HL-60/S4 (cell line): ENCODE results near the gene FRY.

Source experiments
- in situ Hi-C: fragments of 300-500 bp; cut with MboI; formaldehyde crosslinking; loops from 2 replicates; pipeline ENCODE4 v1.14.3; 2022; ENCODE audit warnings: low sequenced_read_pairs

The FRY gene

DNA sequence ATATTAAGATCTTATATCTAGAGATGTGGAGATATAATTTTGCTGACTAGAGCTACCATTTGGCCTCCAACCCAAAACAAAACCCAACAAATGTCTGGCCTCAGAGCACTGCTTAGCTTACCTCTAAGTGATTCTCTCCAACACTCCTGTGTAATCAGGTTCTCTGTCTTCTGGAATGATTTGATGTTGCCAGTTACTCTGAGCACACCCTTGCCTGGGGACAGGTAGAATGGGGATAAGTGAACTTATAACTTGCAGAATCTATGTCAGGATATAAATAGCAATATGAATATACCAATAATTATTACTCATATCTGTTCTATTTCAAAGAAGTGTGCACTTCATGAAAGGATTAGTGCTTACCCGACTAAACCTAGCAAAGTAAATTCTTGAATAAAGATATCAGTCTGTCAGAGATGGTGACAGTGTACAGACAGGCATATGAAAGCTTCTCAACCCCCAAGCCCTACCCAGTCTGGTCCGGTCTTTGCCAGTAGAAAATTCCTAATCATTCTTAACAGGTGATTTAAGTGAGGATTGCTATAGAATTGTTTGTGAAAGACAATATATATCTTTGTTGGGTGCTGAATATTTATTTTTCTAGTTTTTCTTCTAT, 250.6 kb downstream of the FRY start:
- in situ Hi-C loops, result no loop called here

DNA sequence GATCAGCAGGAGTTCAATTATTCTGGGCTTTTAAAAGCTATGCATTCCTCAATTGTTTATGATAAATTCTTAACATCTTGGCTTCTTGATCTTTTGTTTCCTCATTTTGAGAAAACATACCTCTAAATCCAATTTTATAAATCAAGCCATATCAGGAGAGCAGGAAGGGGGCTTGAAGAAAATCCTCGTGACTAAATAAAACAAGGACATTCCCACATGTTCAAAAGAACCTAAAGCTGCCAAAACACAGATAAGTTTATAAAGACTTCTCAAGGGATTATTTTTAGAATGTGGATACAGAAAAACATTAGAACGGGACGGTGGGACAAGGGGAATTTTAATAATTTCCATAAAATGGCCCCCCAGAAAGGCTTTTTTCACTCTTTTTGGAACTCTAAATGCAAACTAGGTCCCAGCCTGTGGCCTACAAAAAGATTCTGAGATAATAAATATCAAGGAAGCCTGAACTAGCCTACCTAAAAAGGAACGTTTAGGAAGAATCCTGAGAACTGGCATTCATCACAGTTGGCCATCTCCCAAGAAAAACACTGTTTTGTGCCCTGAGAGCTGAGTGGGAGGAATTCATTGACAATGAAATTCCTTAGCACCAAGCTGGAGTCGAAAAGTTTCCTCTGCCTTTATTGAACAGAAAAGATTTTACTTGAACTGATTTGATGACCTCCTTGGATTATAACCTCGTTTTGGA, 253.5 kb downstream of the FRY start:
- in situ Hi-C loops, result no loop called here

DNA sequence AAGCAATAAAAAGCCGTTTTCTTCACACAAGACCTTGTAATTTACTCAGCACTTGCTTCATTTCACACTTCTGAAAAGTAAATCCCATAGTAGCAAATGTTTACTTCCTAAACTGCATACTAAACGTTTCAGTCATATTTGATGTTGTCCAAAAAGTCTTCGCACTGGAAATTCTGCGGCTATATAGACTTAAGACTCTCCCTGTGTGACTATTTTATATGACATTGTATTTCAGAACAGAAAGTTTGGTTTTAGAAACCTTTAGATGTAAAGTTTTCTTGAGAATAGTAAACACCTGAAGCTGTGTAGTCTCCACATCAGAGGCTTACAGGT, 254.0 kb downstream of the FRY start:
- in situ Hi-C loops, result no loop called here

DNA sequence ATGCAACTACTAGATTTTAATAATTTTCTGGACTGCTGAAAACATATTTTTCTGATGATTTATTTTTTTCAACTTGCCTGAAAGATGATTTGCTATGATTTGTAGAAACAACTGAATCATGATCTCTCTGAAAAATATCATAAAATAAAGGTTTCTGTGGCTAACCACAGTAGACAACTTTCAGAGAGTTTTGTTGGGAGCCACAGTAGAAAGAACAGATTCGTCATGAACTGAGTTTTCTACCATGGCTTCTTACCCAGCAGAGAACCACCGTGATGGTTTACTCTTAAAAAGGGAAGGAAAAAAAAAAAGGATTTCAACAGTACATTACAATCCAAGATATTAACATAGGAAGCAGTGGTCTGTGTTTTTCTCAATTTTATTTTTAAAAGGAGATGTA, 265.6 kb downstream of the FRY start:
- in situ Hi-C loops, result no loop called here

DNA sequence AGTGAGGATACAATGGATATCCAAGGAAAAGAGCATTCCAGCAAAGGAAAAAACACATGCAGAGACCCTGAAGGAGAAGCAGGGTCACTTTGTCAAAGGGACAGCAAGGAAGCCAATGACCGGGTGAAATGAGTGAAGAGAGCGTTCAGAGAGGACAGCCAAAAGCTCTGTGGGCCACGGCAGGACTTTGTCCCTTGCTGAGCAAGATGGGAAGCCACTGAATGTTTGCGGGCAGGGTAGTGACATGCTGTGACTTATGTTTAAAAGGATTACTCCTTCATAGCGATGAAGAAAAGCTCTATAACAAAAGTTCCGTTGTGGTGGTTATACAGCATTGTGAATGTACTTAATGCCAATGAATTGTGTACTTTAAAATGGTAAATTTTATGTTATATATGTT, 267.1 kb downstream of the FRY start:
- in situ Hi-C loops, result no loop called here

DNA sequence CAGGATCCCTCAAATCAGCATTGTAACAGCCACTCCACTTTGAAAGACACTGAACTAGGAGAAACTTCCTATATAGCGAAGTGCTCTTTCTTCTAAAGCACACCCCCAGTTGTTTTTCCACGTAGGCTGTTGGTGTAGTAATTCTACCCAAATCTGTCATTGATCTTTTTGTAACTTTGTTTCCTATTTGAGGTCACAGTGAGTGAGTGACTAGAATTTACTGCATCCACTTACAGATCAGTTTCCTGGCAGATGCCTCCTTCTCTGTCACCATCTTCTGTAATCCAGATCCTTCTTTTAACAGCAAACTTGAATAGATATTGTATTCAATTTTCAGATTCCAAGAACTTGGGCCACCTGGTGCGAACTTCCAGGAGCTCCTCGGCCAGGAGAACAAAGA, 268.3 kb downstream of the FRY start:
- in situ Hi-C loops, result loop anchor here (25.0 kb wide), 1 partner anchor 288 kb away; no protein-coding TSS in a partner anchor

DNA sequence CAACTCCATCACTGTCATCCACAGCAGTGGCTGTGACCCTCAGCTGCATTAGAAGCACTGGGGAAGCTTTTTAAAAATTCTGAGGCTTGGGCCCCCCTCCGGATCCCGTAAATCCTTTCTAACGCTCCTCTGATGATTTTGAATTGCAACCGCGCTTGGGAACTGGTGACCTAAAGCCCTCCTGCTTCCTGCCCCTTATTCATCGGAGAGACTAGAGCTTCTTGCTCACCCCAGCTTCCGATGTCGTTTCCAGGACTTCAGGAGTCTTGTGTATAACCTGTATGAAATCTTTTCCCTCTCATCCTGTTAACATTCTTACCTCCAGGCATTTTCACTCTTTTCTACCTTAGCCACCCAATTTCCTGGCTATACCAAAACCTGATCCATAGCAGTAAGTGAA, 268.8 kb downstream of the FRY start:
- in situ Hi-C loops, result loop anchor here (25.0 kb wide), 1 partner anchor 288 kb away; no protein-coding TSS in a partner anchor

DNA sequence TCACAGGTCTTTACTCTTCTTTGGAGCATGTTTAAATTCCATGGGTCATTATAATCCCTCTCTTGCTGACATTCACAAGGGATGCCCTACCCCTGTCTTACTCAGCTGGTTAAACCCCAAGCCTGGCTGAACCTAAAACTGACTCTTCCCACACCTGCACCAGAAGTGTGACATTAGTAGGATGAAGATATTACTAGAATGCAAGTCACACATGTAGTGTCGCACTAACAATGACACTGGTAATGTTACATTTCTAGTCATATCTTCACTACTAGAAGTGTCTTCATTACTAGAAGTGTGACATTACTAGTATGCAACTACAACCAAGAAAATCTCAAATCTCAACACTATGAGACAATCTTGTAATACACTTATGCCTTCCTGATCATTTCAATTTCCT, 269.3 kb downstream of the FRY start:
- in situ Hi-C loops, result loop anchor here (25.0 kb wide), 1 partner anchor 289 kb away; no protein-coding TSS in a partner anchor

DNA sequence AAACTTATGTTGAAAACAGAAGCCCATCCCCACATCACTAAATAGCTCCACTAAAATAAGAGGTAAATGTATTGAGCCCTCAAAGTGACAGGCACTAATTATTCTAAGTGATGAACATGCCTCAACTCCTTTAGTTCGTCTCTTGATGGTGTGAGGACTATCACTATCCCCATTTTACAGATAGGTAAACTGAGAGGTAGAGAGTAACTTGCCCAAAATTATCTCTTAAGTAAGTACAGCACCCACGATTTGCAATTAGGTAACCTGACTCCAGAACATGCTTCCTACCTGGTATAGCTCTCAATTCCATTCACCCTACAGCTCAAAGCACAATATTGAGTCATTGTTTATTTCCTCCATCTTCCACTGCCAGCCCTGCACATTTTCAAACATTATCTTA, 270.9 kb downstream of the FRY start:
- in situ Hi-C loops, result loop anchor here (25.0 kb wide), 1 partner anchor 290 kb away; no protein-coding TSS in a partner anchor

DNA sequence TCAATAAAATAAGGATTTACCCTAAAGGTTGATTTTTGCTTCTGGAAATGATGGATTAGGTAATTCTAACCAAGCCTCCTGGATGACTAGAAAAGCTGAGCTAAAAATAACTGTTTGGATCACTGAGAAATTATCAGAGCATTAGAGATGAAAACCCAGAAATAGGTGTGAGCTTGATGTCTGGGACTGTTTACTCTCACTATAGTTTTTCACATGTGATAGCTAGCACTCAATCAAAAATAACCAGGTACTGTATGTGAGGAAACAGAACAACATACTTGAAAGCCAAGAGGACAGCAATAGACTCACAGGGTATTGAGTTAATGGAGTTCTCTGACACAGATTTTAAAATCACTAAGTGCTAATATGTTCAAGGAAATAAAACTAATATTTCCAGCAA, 274.1 kb downstream of the FRY start:
- in situ Hi-C loops, result loop anchor here (25.0 kb wide), 1 partner anchor 293 kb away; no protein-coding TSS in a partner anchor

DNA sequence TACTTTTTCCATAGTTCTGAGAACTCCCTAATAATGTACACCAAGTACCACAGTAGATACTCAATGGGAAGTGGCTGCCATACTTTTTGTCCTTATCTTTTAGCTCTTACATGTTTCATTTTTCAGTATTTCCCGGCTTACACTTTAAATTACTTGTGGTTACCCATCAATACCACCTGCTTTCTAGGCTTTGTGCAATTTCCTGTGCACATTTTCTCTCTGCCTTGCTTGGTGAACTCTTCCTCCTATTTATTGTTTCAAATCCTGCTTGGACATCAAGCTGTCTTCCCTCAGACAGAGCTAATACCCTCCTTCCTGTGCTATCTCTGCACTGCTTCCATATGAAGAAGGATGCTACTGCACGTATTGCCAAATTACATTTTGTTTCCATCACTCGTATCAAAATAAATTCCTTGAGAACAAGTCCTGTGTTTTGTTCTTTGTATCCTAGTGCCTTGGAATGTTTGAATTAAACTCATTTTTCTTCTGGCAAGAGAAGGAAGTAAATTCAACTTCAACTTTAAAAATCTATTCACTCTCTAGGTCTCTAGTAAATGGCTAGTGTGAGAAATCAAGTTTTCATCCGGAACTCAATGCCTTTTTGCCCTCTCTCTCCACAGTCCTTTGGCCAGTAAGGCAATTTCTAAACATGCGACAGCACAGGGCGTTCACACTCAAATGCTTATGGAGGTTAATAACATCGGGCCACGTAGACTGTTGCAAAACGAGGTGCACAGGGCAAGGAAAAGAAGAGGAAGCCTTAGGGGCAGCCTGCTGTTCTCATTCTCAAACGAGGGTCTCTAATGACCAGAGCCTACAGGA, 277.9 kb downstream of the FRY start:
- in situ Hi-C loops, result loop anchor here (25.0 kb wide), 1 partner anchor 297 kb away; no protein-coding TSS in a partner anchor

DNA sequence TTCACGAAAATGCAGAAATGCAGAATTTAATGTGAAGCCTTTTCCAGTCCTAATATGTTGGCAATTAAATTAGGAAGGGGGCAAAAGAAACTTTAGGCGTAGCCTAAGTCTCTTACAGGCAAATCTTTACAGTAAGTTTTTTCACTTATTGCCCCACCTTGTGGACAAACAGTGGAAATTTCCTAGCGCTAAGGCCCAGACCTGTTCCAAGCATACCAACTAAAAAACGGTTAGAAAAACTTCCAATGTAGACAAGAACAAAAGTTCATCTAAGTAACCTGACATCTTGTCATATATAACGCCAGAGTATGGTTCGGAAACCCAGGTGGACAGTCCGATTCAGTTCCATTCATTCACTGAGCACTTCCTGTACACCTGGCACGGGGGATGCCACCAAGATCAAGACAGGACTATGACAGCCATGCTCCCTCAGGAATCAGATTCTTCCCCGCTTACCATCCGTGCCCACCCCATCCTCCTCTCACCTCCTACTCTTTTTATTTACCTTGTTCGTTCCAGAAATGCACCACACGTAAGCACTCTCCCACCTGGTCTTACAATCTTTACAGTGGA, 278.6 kb downstream of the FRY start:
- in situ Hi-C loops, result loop anchor here (25.0 kb wide), 1 partner anchor 298 kb away; no protein-coding TSS in a partner anchor

DNA sequence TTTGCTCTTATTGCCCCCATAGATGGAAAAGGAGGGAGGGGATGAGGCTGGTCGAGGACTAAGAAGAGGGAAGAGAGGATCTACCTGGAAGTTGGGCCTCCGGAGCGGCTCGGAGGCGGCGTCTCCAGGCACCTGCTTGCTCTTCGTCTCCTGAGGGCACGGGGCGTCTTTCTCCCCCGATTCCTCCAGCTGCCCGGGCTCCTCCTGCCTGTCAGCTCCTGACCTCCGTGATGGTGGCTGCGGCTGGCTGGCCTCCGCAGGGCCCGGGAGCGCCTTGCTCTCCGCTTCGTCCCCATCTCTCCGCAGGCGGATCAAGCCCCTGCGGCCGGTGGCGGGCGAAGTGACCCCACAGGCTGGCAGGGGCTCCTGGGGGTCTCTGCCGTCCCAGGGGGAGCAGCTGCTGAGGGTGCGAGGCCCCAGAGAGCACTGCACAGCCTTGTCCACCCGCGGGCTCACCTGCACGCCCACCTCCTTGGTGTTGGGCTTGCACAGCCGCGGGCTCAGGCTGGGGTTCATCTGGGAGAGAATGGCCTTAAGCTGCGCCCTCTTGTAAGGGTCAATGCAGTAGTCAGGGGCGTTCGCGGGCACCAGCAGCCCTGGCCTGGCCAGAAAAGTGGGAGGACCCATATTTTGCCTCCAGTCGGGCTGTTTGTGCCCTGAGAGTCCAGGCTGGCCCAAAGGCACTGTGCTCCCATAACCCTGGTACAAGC, 279.8 kb downstream of the FRY start:
- in situ Hi-C loops, result loop anchor here (25.0 kb wide), 1 partner anchor 299 kb away; no protein-coding TSS in a partner anchor

DNA sequence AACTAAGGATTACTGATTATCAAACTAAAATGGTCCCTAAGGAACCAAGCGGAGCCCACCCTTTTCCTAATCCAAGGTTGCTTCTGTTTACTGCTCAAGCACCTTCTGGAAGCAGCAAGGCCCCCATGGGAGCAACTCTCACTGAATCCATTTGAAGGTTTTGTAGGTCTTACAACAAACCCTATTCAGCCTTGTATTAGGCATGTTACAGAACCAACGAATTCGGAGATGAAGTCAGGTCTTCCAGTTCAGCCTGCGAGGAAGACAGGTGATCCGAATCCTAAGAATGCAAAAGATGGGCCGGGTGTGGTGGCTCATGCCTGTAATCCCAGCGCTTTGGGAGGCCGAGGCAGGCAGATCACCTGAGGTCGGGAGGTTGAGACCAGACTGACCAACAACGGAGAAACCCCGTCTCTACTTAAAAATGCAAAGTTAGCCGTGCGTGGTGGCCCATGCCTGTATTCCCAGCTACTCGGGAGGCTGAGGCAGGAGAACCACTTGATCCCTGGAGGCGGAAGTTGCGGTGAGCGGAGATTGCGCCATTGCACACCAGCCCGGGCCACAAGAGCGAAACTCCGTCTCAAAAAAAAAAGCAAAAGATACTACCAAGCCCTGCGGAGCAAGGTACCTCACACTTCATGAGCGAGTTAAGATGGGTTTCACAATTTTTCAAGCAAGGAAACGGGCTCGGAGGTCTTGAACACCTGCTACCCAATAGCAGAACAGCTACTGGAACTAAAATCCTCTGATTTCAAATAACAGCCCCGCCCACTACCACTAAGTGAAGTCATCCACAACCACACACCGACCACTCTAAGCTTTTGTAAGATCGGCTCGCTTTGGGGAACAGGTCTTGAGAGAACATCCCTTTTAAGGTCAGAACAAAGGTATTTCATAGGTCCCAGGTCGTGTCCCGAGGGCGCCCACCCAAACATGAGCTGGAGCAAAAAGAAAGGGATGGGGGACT, 283.0 kb downstream of the FRY start:
- in situ Hi-C loops, result loop anchor here (25.0 kb wide), 1 partner anchor 302 kb away; no protein-coding TSS in a partner anchor

DNA sequence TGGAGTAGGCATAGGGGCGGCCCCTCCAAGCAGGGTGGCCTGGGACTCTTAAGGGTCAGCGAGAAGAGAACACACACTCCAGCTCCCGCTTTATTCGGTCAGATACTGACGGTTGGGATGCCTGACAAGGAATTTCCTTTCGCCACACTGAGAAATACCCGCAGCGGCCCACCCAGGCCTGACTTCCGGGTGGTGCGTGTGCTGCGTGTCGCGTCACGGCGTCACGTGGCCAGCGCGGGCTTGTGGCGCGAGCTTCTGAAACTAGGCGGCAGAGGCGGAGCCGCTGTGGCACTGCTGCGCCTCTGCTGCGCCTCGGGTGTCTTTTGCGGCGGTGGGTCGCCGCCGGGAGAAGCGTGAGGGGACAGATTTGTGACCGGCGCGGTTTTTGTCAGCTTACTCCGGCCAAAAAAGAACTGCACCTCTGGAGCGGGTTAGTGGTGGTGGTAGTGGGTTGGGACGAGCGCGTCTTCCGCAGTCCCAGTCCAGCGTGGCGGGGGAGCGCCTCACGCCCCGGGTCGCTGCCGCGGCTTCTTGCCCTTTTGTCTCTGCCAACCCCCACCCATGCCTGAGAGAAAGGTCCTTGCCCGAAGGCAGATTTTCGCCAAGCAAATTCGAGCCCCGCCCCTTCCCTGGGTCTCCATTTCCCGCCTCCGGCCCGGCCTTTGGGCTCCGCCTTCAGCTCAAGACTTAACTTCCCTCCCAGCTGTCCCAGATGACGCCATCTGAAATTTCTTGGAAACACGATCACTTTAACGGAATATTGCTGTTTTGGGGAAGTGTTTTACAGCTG, 283.9 kb downstream of the FRY start, which contains the start of the genes BRCA2 and ZAR1L:
TSS of gene BRCA2 (plus strand) at position 271 of the 790 bp plus-strand sequence. CDS start 953 bp downstream, outside the sequence.
TSS of gene ZAR1L (minus strand) at position 126 of the 790 bp plus-strand sequence. CDS start 3,438 bp downstream, outside the sequence.
- in situ Hi-C loops, result loop anchor here (25.0 kb wide), 1 partner anchor 303 kb away; no protein-coding TSS in a partner anchor

DNA sequence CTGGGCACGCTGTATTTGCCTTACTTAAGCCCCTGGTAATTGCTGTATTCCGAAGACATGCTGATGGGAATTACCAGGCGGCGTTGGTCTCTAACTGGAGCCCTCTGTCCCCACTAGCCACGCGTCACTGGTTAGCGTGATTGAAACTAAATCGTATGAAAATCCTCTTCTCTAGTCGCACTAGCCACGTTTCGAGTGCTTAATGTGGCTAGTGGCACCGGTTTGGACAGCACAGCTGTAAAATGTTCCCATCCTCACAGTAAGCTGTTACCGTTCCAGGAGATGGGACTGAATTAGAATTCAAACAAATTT, 284.4 kb downstream of the FRY start:
- in situ Hi-C loops, result loop anchor here (25.0 kb wide), 1 partner anchor 304 kb away; no protein-coding TSS in a partner anchor

DNA sequence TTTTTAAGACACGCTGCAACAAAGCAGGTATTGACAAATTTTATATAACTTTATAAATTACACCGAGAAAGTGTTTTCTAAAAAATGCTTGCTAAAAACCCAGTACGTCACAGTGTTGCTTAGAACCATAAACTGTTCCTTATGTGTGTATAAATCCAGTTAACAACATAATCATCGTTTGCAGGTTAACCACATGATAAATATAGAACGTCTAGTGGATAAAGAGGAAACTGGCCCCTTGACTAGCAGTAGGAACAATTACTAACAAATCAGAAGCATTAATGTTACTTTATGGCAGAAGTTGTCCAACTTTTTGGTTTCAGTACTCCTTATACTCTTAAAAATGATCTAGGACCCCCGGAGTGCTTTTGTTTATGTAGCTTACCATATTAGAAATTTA, 284.9 kb downstream of the FRY start:
- in situ Hi-C loops, result loop anchor here (25.0 kb wide), 1 partner anchor 304 kb away; no protein-coding TSS in a partner anchor
